Measurements from ENCODE around the gene KRT73. TPM values are rescaled to one million over a fixed set of nuclear protein-coding genes. Genes with fewer than 3 reads are reported as not detected.

Gene KRT73
- total RNA-seq, 4 donors from 2014 or later, result 0.40 to 1.2 TPM; not detected in 2

DNA sequence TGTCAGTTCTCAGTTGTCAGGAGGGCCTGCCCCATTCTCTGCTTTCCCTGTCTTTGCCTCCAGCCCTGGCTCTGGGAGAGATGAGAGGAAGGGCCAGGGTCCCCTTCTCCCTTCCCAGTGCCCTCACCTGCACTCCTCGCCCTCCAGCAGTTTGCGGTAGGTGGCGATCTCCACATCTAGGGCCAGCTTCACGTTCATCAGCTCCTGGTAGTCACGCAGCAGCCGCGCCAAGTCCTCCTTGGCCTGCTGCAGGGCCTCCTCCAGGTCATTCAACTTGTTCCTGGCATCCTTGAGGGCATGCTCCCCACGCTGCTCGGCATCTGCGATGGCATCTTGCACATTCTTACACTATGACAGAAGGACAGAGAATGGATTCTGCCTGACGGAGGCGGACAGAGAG lies 28.3 kb upstream of the KRT73 start:
- no peaks in the 10 kb centered on the region for H3K9me3 ChIP-seq
- peaks cover 0 to 11% (median 1%) of the 10 kb centered on the region in 4 donors for H3K4me1 ChIP-seq
- H3K27me3 ChIP-seq, result no peaks in the 10 kb centered on the region
- peak overlapping the region in 1 of 4 donors; percentile 17 for H3K27ac ChIP-seq
- H3K4me3 ChIP-seq, result no peak overlapping the region
- DNase-seq, result no peak
- no peaks in the 10 kb centered on the region for H3K36me3 ChIP-seq
- no peak for TF ChIP-seq POLR2A (IDR thresholded peaks at IDR 0.05)
- TF ChIP-seq, protein P1, sequence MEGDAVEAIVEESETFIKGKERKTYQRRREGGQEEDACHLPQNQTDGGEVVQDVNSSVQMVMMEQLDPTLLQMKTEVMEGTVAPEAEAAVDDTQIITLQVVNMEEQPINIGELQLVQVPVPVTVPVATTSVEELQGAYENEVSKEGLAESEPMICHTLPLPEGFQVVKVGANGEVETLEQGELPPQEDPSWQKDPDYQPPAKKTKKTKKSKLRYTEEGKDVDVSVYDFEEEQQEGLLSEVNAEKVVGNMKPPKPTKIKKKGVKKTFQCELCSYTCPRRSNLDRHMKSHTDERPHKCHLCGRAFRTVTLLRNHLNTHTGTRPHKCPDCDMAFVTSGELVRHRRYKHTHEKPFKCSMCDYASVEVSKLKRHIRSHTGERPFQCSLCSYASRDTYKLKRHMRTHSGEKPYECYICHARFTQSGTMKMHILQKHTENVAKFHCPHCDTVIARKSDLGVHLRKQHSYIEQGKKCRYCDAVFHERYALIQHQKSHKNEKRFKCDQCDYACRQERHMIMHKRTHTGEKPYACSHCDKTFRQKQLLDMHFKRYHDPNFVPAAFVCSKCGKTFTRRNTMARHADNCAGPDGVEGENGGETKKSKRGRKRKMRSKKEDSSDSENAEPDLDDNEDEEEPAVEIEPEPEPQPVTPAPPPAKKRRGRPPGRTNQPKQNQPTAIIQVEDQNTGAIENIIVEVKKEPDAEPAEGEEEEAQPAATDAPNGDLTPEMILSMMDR (IDR thresholded peaks at IDR 0.05), result no peak

DNA sequence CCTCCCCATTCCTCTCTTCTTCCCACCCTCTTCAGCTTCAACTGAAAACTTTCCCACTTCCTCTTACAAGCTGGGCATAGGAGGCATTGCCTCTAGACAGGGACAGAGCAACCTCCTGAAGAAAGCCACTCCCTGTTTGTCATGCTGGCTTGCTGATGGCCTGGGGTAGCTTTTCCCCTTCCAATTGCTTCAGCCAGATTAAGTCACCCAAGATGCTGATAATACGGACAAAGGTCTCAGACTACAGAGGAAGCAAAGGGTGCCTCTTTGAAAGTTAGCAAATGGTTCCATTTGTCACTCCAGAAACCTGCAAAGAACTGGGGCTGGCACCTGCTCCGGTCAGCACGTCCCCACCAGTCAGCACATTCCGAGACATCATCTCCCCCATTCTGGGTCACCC lies 27.6 kb upstream of the KRT73 start:
- no peaks in the 10 kb centered on the region for H3K36me3 ChIP-seq
- H3K9me3 ChIP-seq, result no peaks in the 10 kb centered on the region
- peaks cover 0 to 11% (median 1%) of the 10 kb centered on the region in 4 donors for H3K4me1 ChIP-seq
- H3K4me3 ChIP-seq, result no peak overlapping the region
- no peak for DNase-seq
- TF ChIP-seq POLR2A (IDR thresholded peaks at IDR 0.05), result no peak
- TF ChIP-seq, protein P1 (IDR thresholded peaks at IDR 0.05), result no peak
- H3K27ac ChIP-seq, result peak overlapping the region; percentile 10 to 38 (median 24)
- H3K27me3 ChIP-seq, result no peaks in the 10 kb centered on the region

DNA sequence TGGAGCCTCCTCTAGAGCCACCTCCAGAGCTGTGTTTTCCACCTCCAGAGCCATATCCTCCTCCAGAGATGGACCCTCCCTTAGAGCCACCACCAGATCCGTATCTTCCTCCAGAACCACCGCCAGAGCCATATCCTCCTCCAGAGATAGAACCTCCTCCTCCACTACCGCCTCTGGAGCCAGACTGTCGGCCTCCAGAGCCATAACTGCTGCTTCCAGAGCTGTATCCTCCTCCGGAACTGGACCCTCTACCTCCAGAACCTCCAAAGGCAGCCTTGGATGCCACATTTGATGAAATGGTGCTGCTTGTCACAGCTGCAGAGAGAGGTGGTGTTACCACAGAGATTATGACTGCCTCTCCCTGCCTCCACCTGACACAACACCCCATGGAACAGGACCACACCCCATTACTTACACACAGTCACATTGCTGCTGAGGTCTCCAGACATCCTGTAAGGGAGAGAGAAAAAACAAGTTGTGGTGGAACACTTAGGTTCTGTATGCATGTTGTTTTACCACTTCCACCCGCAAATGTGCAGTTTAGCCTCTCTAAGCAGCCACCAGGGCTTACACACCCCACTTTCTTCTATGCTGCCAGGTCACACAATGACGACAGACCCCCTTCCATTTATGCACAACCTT lies 26.9 kb upstream of the KRT73 start:
- Histone ChIP-seq H3K27me3 (no peaks in the 10 kb centered on the region), H3K4me1 (peaks cover 0 to 11% (median 1%) of the 10 kb centered on the region in 4 donors), H3K27ac (peak overlapping the region; percentile 17 to 52 (median 35)), H3K36me3 (no peaks in the 10 kb centered on the region), H3K4me3 (no peak overlapping the region), H3K9me3 (no peaks in the 10 kb centered on the region)
- TF ChIP-seq, protein P1 (IDR thresholded peaks at IDR 0.05), result peak in 1 of 6 experiments; percentile 4
- no peak for TF ChIP-seq POLR2A (IDR thresholded peaks at IDR 0.05)
- DNase-seq, result peak in 1 of 3 donors; percentile 19

DNA sequence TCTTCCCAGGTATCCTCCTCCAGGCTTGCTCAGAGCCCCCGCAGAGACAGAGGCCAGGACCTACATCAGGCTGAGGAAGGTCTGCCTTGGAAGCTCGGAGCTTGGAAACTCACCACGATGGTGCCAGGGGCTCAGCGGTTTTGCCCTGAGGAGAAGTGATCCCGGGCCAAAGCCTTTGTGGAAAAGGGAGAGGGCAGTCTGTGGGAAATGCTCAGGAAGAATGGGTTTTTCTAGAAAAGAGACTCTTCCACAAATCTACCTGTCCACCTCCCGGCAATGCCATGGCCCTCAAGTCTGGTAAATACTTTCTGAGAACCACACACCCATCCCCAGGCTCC lies 25.7 kb upstream of the KRT73 start:
- Histone ChIP-seq H3K36me3 (no peaks in the 10 kb centered on the region), H3K27me3 (no peaks in the 10 kb centered on the region), H3K4me3 (no peak overlapping the region), H3K4me1 (peaks cover 0 to 11% (median 1%) of the 10 kb centered on the region in 4 donors), H3K27ac (no peak overlapping the region), H3K9me3 (no peaks in the 10 kb centered on the region)
- no peak for DNase-seq
- TF ChIP-seq POLR2A (IDR thresholded peaks at IDR 0.05), result no peak
- TF ChIP-seq, protein P1 (IDR thresholded peaks at IDR 0.05), result no peak

DNA sequence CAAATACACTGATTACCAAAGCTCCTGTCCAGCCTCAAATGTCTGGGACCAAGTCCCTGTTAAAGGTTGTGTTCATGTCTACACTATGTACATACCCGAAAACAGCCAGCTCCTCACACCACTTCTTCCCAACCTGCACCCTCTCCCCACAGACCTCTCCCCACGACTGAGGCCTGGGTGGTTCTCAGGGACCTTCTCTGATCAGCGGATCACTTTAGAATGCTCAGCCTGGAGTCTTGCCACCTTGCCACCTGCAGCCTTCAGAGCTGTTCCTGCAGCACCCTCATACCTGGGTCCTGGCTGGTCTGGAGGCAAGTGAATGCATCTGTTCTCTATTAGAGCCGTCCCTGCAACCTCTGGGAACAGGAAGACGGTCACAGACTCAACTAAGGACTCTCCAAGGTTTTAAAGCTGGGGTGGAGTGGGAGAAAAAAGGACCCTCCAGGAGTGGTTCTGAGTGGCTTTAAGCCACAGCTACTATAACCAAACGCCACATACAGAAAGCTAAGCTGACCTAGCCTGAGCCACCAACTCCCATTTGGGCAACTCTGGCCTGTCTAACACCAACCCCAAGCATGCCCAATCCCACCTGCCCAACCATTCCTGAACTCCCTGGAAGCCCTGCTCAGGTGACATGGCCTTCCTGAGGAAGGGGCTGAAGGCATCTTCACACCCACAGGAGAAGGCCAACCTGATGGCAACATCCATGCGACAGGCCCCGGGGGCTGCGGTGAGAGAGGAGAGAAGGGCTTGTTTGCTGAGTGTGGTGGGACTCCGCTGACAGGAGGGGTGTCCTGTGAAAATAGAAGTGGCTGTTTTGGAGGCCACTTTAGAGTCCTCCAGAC lies 25.1 kb upstream of the KRT73 start:
- TF ChIP-seq POLR2A (IDR thresholded peaks at IDR 0.05), result no peak
- TF ChIP-seq, protein P1 (IDR thresholded peaks at IDR 0.05), result no peak
- H3K27ac ChIP-seq, result no peak overlapping the region
- H3K36me3 ChIP-seq, result no peaks in the 10 kb centered on the region
- H3K27me3 ChIP-seq, result no peaks in the 10 kb centered on the region
- H3K4me1 ChIP-seq, result peaks cover 0 to 11% (median 1%) of the 10 kb centered on the region in 4 donors
- DNase-seq, result no peak
- no peaks in the 10 kb centered on the region for H3K9me3 ChIP-seq
- no peak overlapping the region for H3K4me3 ChIP-seq

All from Peyer's patch (tissue), 4 donors.